ENCODE results near the gene PFN3.

DNA sequence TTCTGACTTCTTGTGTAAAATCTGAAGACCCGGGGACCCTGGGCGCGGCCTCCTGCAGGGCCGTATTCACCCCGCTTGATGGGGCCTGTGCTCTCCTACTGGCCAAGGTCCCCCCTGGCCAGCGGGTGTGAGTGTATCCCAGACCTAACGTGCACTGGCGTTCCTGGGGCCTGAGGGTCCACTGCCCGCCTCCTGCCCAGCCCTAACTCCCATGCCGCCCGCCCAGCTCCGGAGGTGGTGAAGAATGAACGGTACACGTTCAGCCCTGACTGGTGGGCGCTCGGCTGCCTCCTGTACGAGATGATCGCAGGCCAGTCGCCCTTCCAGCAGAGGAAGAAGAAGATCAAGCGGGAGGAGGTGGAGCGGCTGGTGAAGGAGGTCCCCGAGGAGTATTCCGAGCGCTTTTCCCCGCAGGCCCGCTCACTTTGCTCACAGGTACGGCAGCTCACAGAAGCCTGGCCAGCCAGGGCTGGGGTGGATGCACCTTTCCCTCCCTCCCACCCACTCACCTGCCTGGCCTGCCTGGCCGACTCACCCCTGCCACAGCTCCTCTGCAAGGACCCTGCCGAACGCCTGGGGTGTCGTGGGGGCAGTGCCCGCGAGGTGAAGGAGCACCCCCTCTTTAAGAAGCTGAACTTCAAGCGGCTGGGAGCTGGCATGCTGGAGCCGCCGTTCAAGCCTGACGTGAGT, 35.5 kb upstream of the PFN3 start:
- TF ChIP-seq CTCF (IDR thresholded peaks at IDR 0.05; ENCODE audit: low read depth, low read length) (no peak), EZH2phosphoT487 (IDR thresholded peaks at IDR 0.05; ENCODE audit: low read depth) (no peak)

Measured in OCI-LY3 (cell line).